HepG2 (cell line): ENCODE results near the gene SPAG9. TPM values are rescaled to one million over a fixed set of nuclear protein-coding genes. Genes with fewer than 3 reads are reported as not detected.

Source experiments
- ARID2 ChIP-seq: sonication (generic); formaldehyde crosslinking; IDR thresholded peaks from 2 replicates; pipeline ENCODE4 v1.8.1; 2022; ENCODE audit warnings: mild to moderate bottlenecking, missing genetic modification reagents, borderline replicate concordance
- CREB3 ChIP-seq: sonication (generic); formaldehyde crosslinking; IDR thresholded peaks from 2 replicates; pipeline ENCODE4 v1.5.0; 2020; ENCODE audit warnings: missing genetic modification reagents
- DPF2 ChIP-seq: sonication (generic); formaldehyde crosslinking; IDR thresholded peaks from 2 replicates; pipeline ENCODE4 v1.4.0; 2020; ENCODE audit warnings: mild to moderate bottlenecking, low read depth, missing genetic modification reagents, borderline replicate concordance
- EP300 ChIP-seq, 3 experiments: sonication (generic) in 1 of 3; formaldehyde crosslinking in 1 of 3; IDR thresholded peaks; 2 replicates each; pipeline versions ENCODE4 v1.5.1 to v1.6.1; 2011 to 2020; ENCODE audit warnings: low read depth in 2 of 3, low read length in 2 of 3, borderline replicate concordance in 1 of 3, improper control_type of control experiment in 1 of 3, mild to moderate bottlenecking in 1 of 3, missing genetic modification reagents in 1 of 3, moderate library complexity in 1 of 3
- MAF1 ChIP-seq: sonication (generic); formaldehyde crosslinking; IDR thresholded peaks from 2 replicates; pipeline ENCODE4 v1.5.0; 2020; ENCODE audit warnings: missing genetic modification reagents, borderline replicate concordance
- MXD4 ChIP-seq: IDR thresholded peaks from 2 replicates; pipeline ENCODE4 v1.6.1; 2016; ENCODE audit warnings: mild to moderate bottlenecking, missing biosample characterization, missing genetic modification reagents
- NFKB2 ChIP-seq: sonication (generic); formaldehyde crosslinking; IDR thresholded peaks from 2 replicates; pipeline ENCODE4 v1.4.0; 2020; ENCODE audit warnings: missing genetic modification reagents, borderline replicate concordance
- PHB2 ChIP-seq: fragments of 450-650 bp; IDR thresholded peaks from 2 replicates; pipeline ENCODE4 v1.6.1; 2018; ENCODE audit not compliant: partially characterized antibody
- POGZ ChIP-seq: sonication (generic); formaldehyde crosslinking; IDR thresholded peaks from 2 replicates; pipeline ENCODE4 v1.4.0; 2020; ENCODE audit warnings: mild to moderate bottlenecking, missing genetic modification reagents
- RFX3 ChIP-seq: IDR thresholded peaks from 2 replicates; pipeline ENCODE4 v1.6.1; 2016; ENCODE audit warnings: missing biosample characterization, missing genetic modification reagents
- SNAPC2 ChIP-seq: sonication (generic); formaldehyde crosslinking; IDR thresholded peaks from 2 replicates; pipeline ENCODE4 v1.8.1; 2022; ENCODE audit warnings: mild to moderate bottlenecking, missing genetic modification reagents
- TBX2 ChIP-seq: sonication (generic); formaldehyde crosslinking; IDR thresholded peaks from 2 replicates; pipeline ENCODE4 v1.5.0; 2020; ENCODE audit warnings: missing genetic modification reagents, mild to moderate bottlenecking, borderline replicate concordance
- TEAD3 ChIP-seq: optimal IDR thresholded peaks from 2 replicates; pipeline ENCODE3; 2016; ENCODE audit warnings: borderline replicate concordance
- ZMYM4 ChIP-seq: sonication (generic); formaldehyde crosslinking; IDR thresholded peaks from 2 replicates; pipeline ENCODE4 v1.8.1; 2023; ENCODE audit warnings: mild to moderate bottlenecking, missing genetic modification reagents
- ZNF225 ChIP-seq: sonication (generic); formaldehyde crosslinking; IDR thresholded peaks from 2 replicates; pipeline ENCODE4 v1.4.0; 2020; ENCODE audit warnings: mild to moderate bottlenecking, missing genetic modification reagents
- ZNF407 ChIP-seq: sonication (generic); formaldehyde crosslinking; IDR thresholded peaks from one replicate; pipeline ENCODE4 v1.5.1; 2020; ENCODE audit warnings: mild to moderate bottlenecking, missing genetic modification reagents; ENCODE audit errors: not compliant biosample characterization
- ZNF558 ChIP-seq: sonication (generic); formaldehyde crosslinking; IDR thresholded peaks from 2 replicates; pipeline ENCODE4 v1.9.0; 2022; ENCODE audit warnings: mild to moderate bottlenecking, missing genetic modification reagents, borderline replicate concordance
- ZNF720 ChIP-seq: sonication (generic); formaldehyde crosslinking; IDR thresholded peaks from 2 replicates; pipeline ENCODE4 v1.4.0; 2020; ENCODE audit warnings: missing genetic modification reagents
- ZSCAN22 ChIP-seq: sonication (generic); formaldehyde crosslinking; IDR thresholded peaks from 2 replicates; pipeline ENCODE4 v1.4.0; 2020; ENCODE audit warnings: mild to moderate bottlenecking, missing genetic modification reagents
- polyA plus RNA-seq, 8 experiments: library from polyadenylated mRNA; depleted of rRNA in 3 of 8; stranded (reverse) in 7 of 8; unstranded in 1 of 8; fragments of >200 nt; fragmentation: Illumina TruSeq in 4 of 8; extraction: Trizol in 4 of 8; gene quantifications; 2 replicates each; pipeline versions ENCODE4 v1.2.1 to v1.2.3, GENCODE V29; 2011 to 2016; ENCODE audit warnings: low read depth in 4 of 8, missing spikeins in 1 of 8, mixed read lengths in 1 of 8; ENCODE audit not compliant: insufficient read depth in 1 of 8
- total RNA-seq, 5 experiments: library from RNA; depleted of rRNA; stranded (reverse); fragments of >200 nt; fragmentation: Illumina TruSeq; extraction: Trizol; gene quantifications; 2 replicates each; pipeline ENCODE4 v1.2.3, GENCODE V29; 2016; ENCODE audit warnings: low read depth in 1 of 5
- TF ChIP-seq, protein P1 (sequence below): sonication (generic); formaldehyde crosslinking; IDR thresholded peaks from 2 replicates; pipeline ENCODE4 v1.5.0; 2020; ENCODE audit warnings: missing genetic modification reagents, mild to moderate bottlenecking, borderline replicate concordance

SPAG9 gene
- total and polyA plus RNA-seq, 2 of the 13 experiments (the other 11 are each of a cell fraction or from before 2014, with no cell fraction given): 43.2 to 78.6 TPM

GRCh38 chr17:50977487-50978159 is 143.0 kb downstream of the SPAG9 start (continued):
- no peak for TF ChIP-seq CREB3 (CRISPR knock-in tag)
- no peak for TF ChIP-seq ARID2 (CRISPR knock-in tag)
- TF ChIP-seq PHB2: no peak
- TF ChIP-seq TEAD3: peak; percentile 91
- TF ChIP-seq, protein P1, sequence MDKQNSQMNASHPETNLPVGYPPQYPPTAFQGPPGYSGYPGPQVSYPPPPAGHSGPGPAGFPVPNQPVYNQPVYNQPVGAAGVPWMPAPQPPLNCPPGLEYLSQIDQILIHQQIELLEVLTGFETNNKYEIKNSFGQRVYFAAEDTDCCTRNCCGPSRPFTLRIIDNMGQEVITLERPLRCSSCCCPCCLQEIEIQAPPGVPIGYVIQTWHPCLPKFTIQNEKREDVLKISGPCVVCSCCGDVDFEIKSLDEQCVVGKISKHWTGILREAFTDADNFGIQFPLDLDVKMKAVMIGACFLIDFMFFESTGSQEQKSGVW (CRISPR knock-in tag): no peak
- TF ChIP-seq ZNF720 (CRISPR knock-in tag): no peak
- TF ChIP-seq ZSCAN22 (CRISPR knock-in tag): peak; percentile 43; the same call in 1 of the 2 replicates
- no peak for TF ChIP-seq RFX3 (CRISPR knock-in tag)
- no peak for TF ChIP-seq NFKB2
- no peak for TF ChIP-seq ZNF407 (CRISPR knock-in tag)
- no peak for TF ChIP-seq ZNF558 (CRISPR knock-in tag)
- peak; percentile 97 for TF ChIP-seq POGZ (CRISPR knock-in tag)
- no peak for TF ChIP-seq SNAPC2
- TF ChIP-seq ZMYM4 (CRISPR knock-in tag): peak; percentile 74
- peak; percentile 65; the same call in 1 of the 2 replicates for TF ChIP-seq TBX2
- TF ChIP-seq MAF1 (CRISPR knock-in tag): 0 out of 2 replicates have a peak, but pooled peaks have one; percentile 41
- peak in 1 of 2 experiments; percentile 79; a peak in 2 of 4 replicates for TF ChIP-seq EP300 (IDR thresholded peaks at IDR 0.05; ENCODE audit: low read depth in 2 of 2, low read length in 2 of 2)
- peak; percentile 46; the same call in 1 of the 2 replicates for TF ChIP-seq EP300 (CRISPR knock-in tag; IDR thresholded peaks at IDR 0.05; ENCODE audit: borderline replicate concordance)
- TF ChIP-seq DPF2: peak; percentile 72
- no peak for TF ChIP-seq MXD4
- no peak for TF ChIP-seq ZNF225 (CRISPR knock-in tag)
